GM21360 (cell line): ENCODE measurements around the gene MAL.

Experiments
- ATAC-seq: cut with Tn5 transposase; IDR thresholded peaks from one replicate; pipeline ENCODE4 v1.9.1; 2021; ENCODE audit warnings: mild to moderate bottlenecking, moderate library complexity; ENCODE audit not compliant: unreplicated experiment

MAL gene

GRCh38 chr2:95060446-95061118, 35.1 kb downstream of the MAL start:
- ATAC-seq = no peak

GRCh38 chr2:95061119-95061512, 35.6 kb downstream of the MAL start:
- ATAC-seq = no peak

GRCh38 chr2:95061601-95062183, 36.2 kb downstream of the MAL start:
- no peak for ATAC-seq

- peak; percentile 33 for ATAC-seq
These were observed 37.0 kb downstream of the MAL start for GRCh38 chr2:95062242-95063085.

GRCh38 chr2:95063086-95063958, 37.8 kb downstream of the MAL start:
- ATAC-seq = peak; percentile 72

- no peak for ATAC-seq
These were observed 42.7 kb downstream of the MAL start for GRCh38 chr2:95068256-95068655.

GRCh38 chr2:95069465-95069864, 44.0 kb downstream of the MAL start:
- ATAC-seq = no peak

- ATAC-seq = no peak
These were observed 46.3 kb downstream of the MAL start for GRCh38 chr2:95071856-95072255.

GRCh38 chr2:95072424-95072823, 46.9 kb downstream of the MAL start:
- no peak for ATAC-seq

GRCh38 chr2:95073856-95074662, 48.6 kb downstream of the MAL start:
- no peak for ATAC-seq

GRCh38 chr2:95074663-95075439, 49.3 kb downstream of the MAL start:
- ATAC-seq = no peak

- ATAC-seq = no peak
These were observed 50.1 kb downstream of the MAL start for GRCh38 chr2:95075440-95076132.

GRCh38 chr2:95076705-95077529, 51.4 kb downstream of the MAL start:
- peak; percentile 88 for ATAC-seq

GRCh38 chr2:95077530-95077825, 52.0 kb downstream of the MAL start:
- ATAC-seq = no peak

- ATAC-seq = no peak
These were observed 52.5 kb downstream of the MAL start for GRCh38 chr2:95077861-95078603.

GRCh38 chr2:95079199-95079683, 53.7 kb downstream of the MAL start:
- ATAC-seq = no peak

- ATAC-seq = no peak
These were observed 57.0 kb downstream of the MAL start for GRCh38 chr2:95082477-95082876.
